ENCODE measurements around the gene KIF26B.

- TF ChIP-seq CTCF (IDR thresholded peaks at IDR 0.05) (no peak), TEAD4 (IDR thresholded peaks at IDR 0.05; ENCODE audit: borderline replicate concordance, insufficient read depth) (no peak)
- TF ChIP-seq, protein P1, sequence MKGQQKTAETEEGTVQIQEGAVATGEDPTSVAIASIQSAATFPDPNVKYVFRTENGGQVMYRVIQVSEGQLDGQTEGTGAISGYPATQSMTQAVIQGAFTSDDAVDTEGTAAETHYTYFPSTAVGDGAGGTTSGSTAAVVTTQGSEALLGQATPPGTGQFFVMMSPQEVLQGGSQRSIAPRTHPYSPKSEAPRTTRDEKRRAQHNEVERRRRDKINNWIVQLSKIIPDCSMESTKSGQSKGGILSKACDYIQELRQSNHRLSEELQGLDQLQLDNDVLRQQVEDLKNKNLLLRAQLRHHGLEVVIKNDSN (IDR thresholded peaks at IDR 0.05; ENCODE audit: borderline replicate concordance, low read depth), result no peak
Observed at GRCh38 chr1:245370905-245371581, 216.3 kb downstream of the KIF26B start.

Data from SK-N-SH (cell line).